ENCODE measurements around the gene GPR52.

The GPR52 gene

GRCh38 chr1:174401075-174401474 lies 46.7 kb upstream of the GPR52 start:
- peaks cover 68% of the 10 kb centered on the region for H3K36me3 ChIP-seq (ENCODE audit: control insufficient read depth, low read length)

GRCh38 chr1:174405219-174405618 lies 42.5 kb upstream of the GPR52 start:
- H3K9me3 ChIP-seq (ENCODE audit: control insufficient read depth, insufficient read depth, low read length) = no peaks in the 10 kb centered on the region
- H3K79me2 ChIP-seq (ENCODE audit: control insufficient read depth, low read length) = peaks cover 38% of the 10 kb centered on the region
- no peak overlapping the region for H3K4me3 ChIP-seq (ENCODE audit: low read length)
- no peak overlapping the region for H3K4me2 ChIP-seq (ENCODE audit: low read length)
- no peak overlapping the region for H3K27ac ChIP-seq (ENCODE audit: low read depth, low read length)
- TF ChIP-seq EZH2phosphoT487 (IDR thresholded peaks at IDR 0.05; ENCODE audit: borderline replicate concordance, low read length) = no peak
- TF ChIP-seq, protein P1, sequence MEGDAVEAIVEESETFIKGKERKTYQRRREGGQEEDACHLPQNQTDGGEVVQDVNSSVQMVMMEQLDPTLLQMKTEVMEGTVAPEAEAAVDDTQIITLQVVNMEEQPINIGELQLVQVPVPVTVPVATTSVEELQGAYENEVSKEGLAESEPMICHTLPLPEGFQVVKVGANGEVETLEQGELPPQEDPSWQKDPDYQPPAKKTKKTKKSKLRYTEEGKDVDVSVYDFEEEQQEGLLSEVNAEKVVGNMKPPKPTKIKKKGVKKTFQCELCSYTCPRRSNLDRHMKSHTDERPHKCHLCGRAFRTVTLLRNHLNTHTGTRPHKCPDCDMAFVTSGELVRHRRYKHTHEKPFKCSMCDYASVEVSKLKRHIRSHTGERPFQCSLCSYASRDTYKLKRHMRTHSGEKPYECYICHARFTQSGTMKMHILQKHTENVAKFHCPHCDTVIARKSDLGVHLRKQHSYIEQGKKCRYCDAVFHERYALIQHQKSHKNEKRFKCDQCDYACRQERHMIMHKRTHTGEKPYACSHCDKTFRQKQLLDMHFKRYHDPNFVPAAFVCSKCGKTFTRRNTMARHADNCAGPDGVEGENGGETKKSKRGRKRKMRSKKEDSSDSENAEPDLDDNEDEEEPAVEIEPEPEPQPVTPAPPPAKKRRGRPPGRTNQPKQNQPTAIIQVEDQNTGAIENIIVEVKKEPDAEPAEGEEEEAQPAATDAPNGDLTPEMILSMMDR (IDR thresholded peaks at IDR 0.05; ENCODE audit: low read depth, low read length, poor library complexity, severe bottlenecking) = no peak
- H3K9me2 ChIP-seq (replicated peaks; ENCODE audit: control insufficient read depth, low read length) = no peaks in the 10 kb centered on the region
- peaks cover 6% of the 10 kb centered on the region; the same call in 1 of the 2 replicates for H3K4me1 ChIP-seq (ENCODE audit: control insufficient read depth, low read length)
- H3F3A ChIP-seq (ENCODE audit: control insufficient read depth, insufficient read depth) = no peaks in the 10 kb centered on the region
- H3K27me3 ChIP-seq (ENCODE audit: control insufficient read depth, low read length) = no peaks in the 10 kb centered on the region
- no peaks in the 10 kb centered on the region for H4K20me1 ChIP-seq (ENCODE audit: control insufficient read depth, insufficient read depth, low read depth, low read length)
- peaks cover 42% of the 10 kb centered on the region for H3K36me3 ChIP-seq (ENCODE audit: control insufficient read depth, low read length)

More at GRCh38 chr1:174401075-174401474, 46.7 kb upstream of the GPR52 start:
- Histone ChIP-seq H4K20me1 (ENCODE audit: control insufficient read depth, insufficient read depth, low read depth, low read length) (no peaks in the 10 kb centered on the region), H3K9me2 (replicated peaks; ENCODE audit: control insufficient read depth, low read length) (no peaks in the 10 kb centered on the region), H3K4me3 (ENCODE audit: low read length) (no peak overlapping the region), H3K4me2 (ENCODE audit: low read length) (no peak overlapping the region), H3K9me3 (ENCODE audit: control insufficient read depth, insufficient read depth, low read length) (no peaks in the 10 kb centered on the region), H3K4me1 (ENCODE audit: control insufficient read depth, low read length) (peaks cover 6% of the 10 kb centered on the region; the same call in 1 of the 2 replicates), H3K79me2 (ENCODE audit: control insufficient read depth, low read length) (peaks cover 6% of the 10 kb centered on the region), H3F3A (ENCODE audit: control insufficient read depth, insufficient read depth) (no peaks in the 10 kb centered on the region), H3K27ac (ENCODE audit: low read depth, low read length) (no peak overlapping the region), H3K27me3 (ENCODE audit: control insufficient read depth, low read length) (no peaks in the 10 kb centered on the region)
- TF ChIP-seq, protein P1 (IDR thresholded peaks at IDR 0.05; ENCODE audit: low read depth, low read length, poor library complexity, severe bottlenecking) = no peak
- TF ChIP-seq EZH2phosphoT487 (IDR thresholded peaks at IDR 0.05; ENCODE audit: borderline replicate concordance, low read length) = no peak

DNA sequence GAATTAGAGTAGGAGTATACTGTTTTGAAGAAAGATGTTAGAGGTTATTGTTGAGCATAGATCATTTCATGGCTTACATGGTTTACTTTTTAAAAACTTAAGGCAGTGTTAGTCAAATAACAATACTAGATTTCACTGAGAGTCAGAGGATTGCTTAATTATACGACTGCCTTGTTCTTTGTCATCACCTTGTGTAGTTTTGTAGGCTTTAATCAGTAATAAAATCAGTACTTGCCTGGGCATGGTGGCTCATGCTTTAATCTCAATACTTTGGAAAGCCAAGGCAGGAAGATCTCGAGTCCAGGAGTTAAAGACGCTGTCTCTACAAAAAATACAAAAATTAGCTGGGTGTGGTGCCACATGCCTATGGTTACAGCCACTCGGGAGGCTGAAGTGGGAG lies 41.3 kb upstream of the GPR52 start:
- no peak for TF ChIP-seq EZH2phosphoT487 (IDR thresholded peaks at IDR 0.05; ENCODE audit: borderline replicate concordance, low read length)
- H3K9me3 ChIP-seq (ENCODE audit: control insufficient read depth, insufficient read depth, low read length) = peaks cover 2% of the 10 kb centered on the region; the same call in 1 of the 2 replicates
- H3F3A ChIP-seq (ENCODE audit: control insufficient read depth, insufficient read depth) = no peaks in the 10 kb centered on the region
- H3K27ac ChIP-seq (ENCODE audit: low read depth, low read length) = no peak overlapping the region
- peaks cover 50% of the 10 kb centered on the region for H3K79me2 ChIP-seq (ENCODE audit: control insufficient read depth, low read length)
- no peak overlapping the region for H3K4me3 ChIP-seq (ENCODE audit: low read length)
- H3K4me1 ChIP-seq (ENCODE audit: control insufficient read depth, low read length) = peaks cover 6% of the 10 kb centered on the region; the same call in 1 of the 2 replicates
- no peak overlapping the region for H3K4me2 ChIP-seq (ENCODE audit: low read length)
- H4K20me1 ChIP-seq (ENCODE audit: control insufficient read depth, insufficient read depth, low read depth, low read length) = no peaks in the 10 kb centered on the region
- peaks cover 34% of the 10 kb centered on the region for H3K36me3 ChIP-seq (ENCODE audit: control insufficient read depth, low read length)
- no peaks in the 10 kb centered on the region for H3K9me2 ChIP-seq (replicated peaks; ENCODE audit: control insufficient read depth, low read length)
- H3K27me3 ChIP-seq (ENCODE audit: control insufficient read depth, low read length) = no peaks in the 10 kb centered on the region

DNA sequence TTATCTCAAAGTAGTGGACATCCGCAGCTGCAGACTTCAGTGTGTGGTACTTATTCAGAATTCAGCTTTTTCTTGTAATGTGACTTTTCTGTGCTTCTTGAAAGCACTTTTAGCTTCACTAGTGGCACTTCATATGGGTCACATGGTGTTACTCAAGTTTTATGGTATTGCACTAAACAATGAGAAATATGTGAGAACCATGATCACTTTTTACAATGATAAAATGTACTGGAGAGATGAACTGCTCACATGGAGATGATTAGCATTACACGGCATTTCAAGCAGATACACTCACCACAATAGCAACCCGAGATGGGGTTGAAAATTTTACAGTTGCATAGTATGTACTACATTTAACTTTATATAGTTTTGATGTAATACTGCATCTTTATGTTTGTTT lies 40.1 kb upstream of the GPR52 start:
- TF ChIP-seq, protein P1 (IDR thresholded peaks at IDR 0.05; ENCODE audit: low read depth, low read length, poor library complexity, severe bottlenecking) = no peak
- no peak for TF ChIP-seq EZH2phosphoT487 (IDR thresholded peaks at IDR 0.05; ENCODE audit: borderline replicate concordance, low read length)
- H3K4me2 ChIP-seq (ENCODE audit: low read length) = no peak overlapping the region
- no peak overlapping the region for H3K4me3 ChIP-seq (ENCODE audit: low read length)
- H3F3A ChIP-seq (ENCODE audit: control insufficient read depth, insufficient read depth) = no peaks in the 10 kb centered on the region
- H4K20me1 ChIP-seq (ENCODE audit: control insufficient read depth, insufficient read depth, low read depth, low read length) = no peaks in the 10 kb centered on the region
- no peaks in the 10 kb centered on the region for H3K9me2 ChIP-seq (replicated peaks; ENCODE audit: control insufficient read depth, low read length)
- H3K9me3 ChIP-seq (ENCODE audit: control insufficient read depth, insufficient read depth, low read length) = peaks cover 2% of the 10 kb centered on the region; the same call in 1 of the 2 replicates
- H3K79me2 ChIP-seq (ENCODE audit: control insufficient read depth, low read length) = peaks cover 58% of the 10 kb centered on the region
- peaks cover 23% of the 10 kb centered on the region for H3K36me3 ChIP-seq (ENCODE audit: control insufficient read depth, low read length)
- H3K27ac ChIP-seq (ENCODE audit: low read depth, low read length) = no peak overlapping the region
- H3K4me1 ChIP-seq (ENCODE audit: control insufficient read depth, low read length) = peaks cover 6% of the 10 kb centered on the region; the same call in 1 of the 2 replicates
- no peaks in the 10 kb centered on the region for H3K27me3 ChIP-seq (ENCODE audit: control insufficient read depth, low read length)

Measured in DOHH2 (cell line).